ENCODE results near the gene SH3YL1. TPM values are rescaled to one million over a fixed set of nuclear protein-coding genes. Genes with fewer than 3 reads are reported as not detected.

Gene SH3YL1
- total RNA-seq, 1 donor from 2014 or later = 27.3 TPM

GRCh38 chr2:233030-233429 is 30.8 kb downstream of the SH3YL1 start:
- Mint-ChIP-seq H3K36me3 (ENCODE audit: low read depth, unreplicated experiment) (no peaks in the 10 kb centered on the region), H3K4me1 (ENCODE audit: low read depth, unreplicated experiment) (peaks cover 4% of the 10 kb centered on the region), H3K4me3 (ENCODE audit: unreplicated experiment) (no peak overlapping the region), H3K27me3 (ENCODE audit: low read depth, unreplicated experiment) (no peaks in the 10 kb centered on the region), H3K27ac (ENCODE audit: unreplicated experiment) (no peak overlapping the region), H3K9me3 (ENCODE audit: unreplicated experiment) (peaks cover 2% of the 10 kb centered on the region)
- DNase-seq (ENCODE audit: low read depth) (no peak), FAIRE-seq (no peak)
- no peaks in the 10 kb centered on the region for H3K36me3 ChIP-seq (ENCODE audit: insufficient read depth, low read length)
- no peaks in the 10 kb centered on the region for H3K27me3 ChIP-seq (ENCODE audit: insufficient read depth, low read length)
- no peaks in the 10 kb centered on the region for H3K9me3 ChIP-seq (ENCODE audit: insufficient read depth, low read depth, low read length)
- no peak overlapping the region for H3K27ac ChIP-seq (ENCODE audit: low read depth, low read length)
- H2AFZ ChIP-seq (ENCODE audit: low read depth, low read length) = no peak overlapping the region
- H3K9ac ChIP-seq (ENCODE audit: low read length) = no peak overlapping the region
- H3K4me1 ChIP-seq (ENCODE audit: insufficient read depth, low read length) = no peaks in the 10 kb centered on the region
- no peaks in the 10 kb centered on the region for H4K20me1 ChIP-seq (ENCODE audit: insufficient read depth, low read length)
- no peak overlapping the region for H3K4me3 ChIP-seq (ENCODE audit: insufficient read depth, low read depth, low read length)
- no peaks in the 10 kb centered on the region for H3K79me2 ChIP-seq (ENCODE audit: insufficient read depth, low read length)
- H3K4me2 ChIP-seq (ENCODE audit: low read length) = no peak overlapping the region
- no peak for TF ChIP-seq CTCF (IDR thresholded peaks at IDR 0.05; ENCODE audit: insufficient read depth, low read depth, low read length)
- no peak for TF ChIP-seq EZH2 (IDR thresholded peaks at IDR 0.05; ENCODE audit: insufficient read depth, low read length)

GRCh38 chr2:231521-232185 is 32.2 kb downstream of the SH3YL1 start:
- no peaks in the 10 kb centered on the region for H4K20me1 ChIP-seq (ENCODE audit: insufficient read depth, low read length)
- no peak overlapping the region for H3K4me2 ChIP-seq (ENCODE audit: low read length)
- no peaks in the 10 kb centered on the region for H3K27me3 ChIP-seq (ENCODE audit: insufficient read depth, low read length)
- H3K27ac ChIP-seq (ENCODE audit: low read depth, low read length) = no peak overlapping the region
- TF ChIP-seq CTCF (IDR thresholded peaks at IDR 0.05; ENCODE audit: insufficient read depth, low read depth, low read length) (no peak), EZH2 (IDR thresholded peaks at IDR 0.05; ENCODE audit: insufficient read depth, low read length) (no peak)
- no peaks in the 10 kb centered on the region for H3K36me3 ChIP-seq (ENCODE audit: insufficient read depth, low read length)
- no peak for FAIRE-seq
- no peaks in the 10 kb centered on the region for H3K4me1 Mint-ChIP-seq (ENCODE audit: low read depth, unreplicated experiment)
- H2AFZ ChIP-seq (ENCODE audit: low read depth, low read length) = no peak overlapping the region
- H3K36me3 Mint-ChIP-seq (ENCODE audit: low read depth, unreplicated experiment) = no peaks in the 10 kb centered on the region
- H3K9me3 Mint-ChIP-seq (ENCODE audit: unreplicated experiment) = peaks cover 2% of the 10 kb centered on the region
- no peaks in the 10 kb centered on the region for H3K9me3 ChIP-seq (ENCODE audit: insufficient read depth, low read depth, low read length)
- no peaks in the 10 kb centered on the region for H3K79me2 ChIP-seq (ENCODE audit: insufficient read depth, low read length)
- H3K27ac Mint-ChIP-seq (ENCODE audit: unreplicated experiment) = no peak overlapping the region
- no peak overlapping the region for H3K4me3 ChIP-seq (ENCODE audit: insufficient read depth, low read depth, low read length)
- H3K4me3 Mint-ChIP-seq (ENCODE audit: unreplicated experiment) = no peak overlapping the region
- H3K4me1 ChIP-seq (ENCODE audit: insufficient read depth, low read length) = no peaks in the 10 kb centered on the region
- no peaks in the 10 kb centered on the region for H3K27me3 Mint-ChIP-seq (ENCODE audit: low read depth, unreplicated experiment)
- DNase-seq (ENCODE audit: low read depth) = no peak
- H3K9ac ChIP-seq (ENCODE audit: low read length) = no peak overlapping the region

GRCh38 chr2:228518-229278 is 35.1 kb downstream of the SH3YL1 start:
- no peaks in the 10 kb centered on the region for H4K20me1 ChIP-seq (ENCODE audit: insufficient read depth, low read length)
- no peaks in the 10 kb centered on the region for H3K4me1 ChIP-seq (ENCODE audit: insufficient read depth, low read length)
- no peak overlapping the region for H3K27ac ChIP-seq (ENCODE audit: low read depth, low read length)
- no peaks in the 10 kb centered on the region for H3K79me2 ChIP-seq (ENCODE audit: insufficient read depth, low read length)
- TF ChIP-seq EZH2 (IDR thresholded peaks at IDR 0.05; ENCODE audit: insufficient read depth, low read length) (no peak), CTCF (IDR thresholded peaks at IDR 0.05; ENCODE audit: insufficient read depth, low read depth, low read length) (no peak)
- Mint-ChIP-seq H3K27ac (ENCODE audit: unreplicated experiment) (no peak overlapping the region), H3K4me1 (ENCODE audit: low read depth, unreplicated experiment) (no peaks in the 10 kb centered on the region), H3K4me3 (ENCODE audit: unreplicated experiment) (no peak overlapping the region), H3K9me3 (ENCODE audit: unreplicated experiment) (peaks cover 2% of the 10 kb centered on the region), H3K36me3 (ENCODE audit: low read depth, unreplicated experiment) (peaks cover 2% of the 10 kb centered on the region), H3K27me3 (ENCODE audit: low read depth, unreplicated experiment) (no peaks in the 10 kb centered on the region)
- DNase-seq (ENCODE audit: low read depth) (no peak), FAIRE-seq (no peak)
- H3K4me3 ChIP-seq (ENCODE audit: insufficient read depth, low read depth, low read length) = no peak overlapping the region
- H3K4me2 ChIP-seq (ENCODE audit: low read length) = no peak overlapping the region
- H3K9me3 ChIP-seq (ENCODE audit: insufficient read depth, low read depth, low read length) = no peaks in the 10 kb centered on the region
- no peaks in the 10 kb centered on the region for H3K27me3 ChIP-seq (ENCODE audit: insufficient read depth, low read length)
- H2AFZ ChIP-seq (ENCODE audit: low read depth, low read length) = no peak overlapping the region
- no peak overlapping the region for H3K9ac ChIP-seq (ENCODE audit: low read length)
- H3K36me3 ChIP-seq (ENCODE audit: insufficient read depth, low read length) = peaks cover 3% of the 10 kb centered on the region
